OCI-LY7 (cell line): Measurements from ENCODE around the gene IRF2BP1. TPM values are rescaled to one million over a fixed set of nuclear protein-coding genes. Genes with fewer than 3 reads are reported as not detected.
A peak's percentile ranks its signal among the peaks of the same experiment; 100 is the strongest.

Experiments used
- BruUV-seq: library from RNA; stranded (reverse); fragments of 400-500 nt; replicated peaks from 2 replicates; lab custom pipeline; 2021; lab: Mats Ljungman, UMichigan
- CTCF ChIA-PET: fragments of 300-600 bp; sonication (Branson Sonifier 250); formaldehyde crosslinking; loops from one replicate; lab custom pipeline; 2022; ENCODE audit warnings: antibody characterized with exemption; ENCODE audit not compliant: unreplicated experiment; lab: Charles Lee
- POLR2A ChIA-PET: fragments of 300-600 bp; sonication (Branson Sonifier 250); formaldehyde crosslinking; loops from one replicate; lab custom pipeline; 2022; ENCODE audit warnings: antibody characterized with exemption; lab: Charles Lee
- DNase-seq: peaks from one replicate; pipeline ENCODE4 v3.0.0-alpha.2; 2015; ENCODE audit warnings: low spot score
- H2AFZ ChIP-seq: fragments of 200-600 bp; sonication (generic), shearing (Covaris generic); 2 replicates; pipeline ENCODE4 v1.6.1; 2014; ENCODE audit warnings: mild to moderate bottlenecking, antibody characterized with exemption, low read length, moderate library complexity
- H3K27ac ChIP-seq: fragments of 200-600 bp; sonication (generic); 2 replicates; pipeline ENCODE4 v1.5.1; 2014; ENCODE audit warnings: mixed run types, low read depth, mild to moderate bottlenecking, moderate library complexity, low read length, inconsistent platforms; ENCODE audit not compliant: poor library complexity, severe bottlenecking
- H3K36me3 ChIP-seq: fragments of 200-600 bp; sonication (generic); 2 replicates; pipeline ENCODE4 v1.6.1; 2014; ENCODE audit warnings: mild to moderate bottlenecking, antibody characterized with exemption, low read length, moderate library complexity, mixed read lengths; ENCODE audit not compliant: insufficient read depth
- H3K4me1 ChIP-seq: fragments of 200-600 bp; sonication (generic); 2 replicates; pipeline ENCODE4 v1.5.1; 2014; ENCODE audit warnings: mild to moderate bottlenecking, low read length; ENCODE audit not compliant: insufficient read depth, poor library complexity, severe bottlenecking
- H3K4me2 ChIP-seq: fragments of 200-600 bp; sonication (generic); 2 replicates; pipeline ENCODE4 v1.6.1; 2014; ENCODE audit warnings: mild to moderate bottlenecking, low read length
- H3K4me3 ChIP-seq: fragments of 200-600 bp; sonication (generic); 2 replicates; pipeline ENCODE4 v1.5.1; 2014; ENCODE audit warnings: mild to moderate bottlenecking, low read depth, low read length; ENCODE audit not compliant: poor library complexity, severe bottlenecking
- H3K79me2 ChIP-seq: fragments of 200-600 bp; sonication (generic); 2 replicates; pipeline ENCODE4 v1.6.1; 2016; ENCODE audit warnings: low read depth, mild to moderate bottlenecking, low read length, moderate library complexity, mixed read lengths; ENCODE audit not compliant: insufficient read depth
- H3K9me2 ChIP-seq: fragments of 200-600 bp; sonication (generic); 2 replicates; pipeline ENCODE4 v1.6.1; 2016; ENCODE audit warnings: mild to moderate bottlenecking, low read length, mixed read lengths; ENCODE audit not compliant: insufficient read depth
- H3K9me3 ChIP-seq: fragments of 200-600 bp; sonication (generic); 2 replicates; pipeline ENCODE4 v1.6.1; 2014; ENCODE audit warnings: mild to moderate bottlenecking, mixed run types, low read length, mixed read lengths
- H4K20me1 ChIP-seq: fragments of 200-600 bp; sonication (generic); 2 replicates; pipeline ENCODE4 v1.6.1; 2014; ENCODE audit warnings: mild to moderate bottlenecking, antibody characterized with exemption, low read length, moderate library complexity, mixed read lengths; ENCODE audit not compliant: insufficient read depth
- CTCF ChIP-seq: fragments of 200-600 bp; sonication (generic); conservative IDR thresholded peaks from 2 replicates; pipeline ENCODE4 v1.5.1; 2014; ENCODE audit warnings: mild to moderate bottlenecking, antibody characterized with exemption, low read length, moderate library complexity, mixed read lengths
- EZH2phosphoT487 ChIP-seq: fragments of 200-600 bp; sonication (generic); IDR thresholded peaks from 2 replicates; pipeline ENCODE4 v1.6.1; 2018; ENCODE audit warnings: low read depth, borderline replicate concordance, mild to moderate bottlenecking, mixed run types, antibody characterized with exemption, low read length, moderate library complexity, mixed read lengths
- intact Hi-C: fragments of 100-400 bp; cut with micrococcal nuclease; formaldehyde crosslinking; loops from one replicate; pipeline ENCODE4 v1.10.0; 2022; ENCODE audit not compliant: unreplicated experiment
- total RNA-seq, 2 experiments: library from RNA; depleted of rRNA in 1 of 2; stranded (reverse); fragments of >200 nt in 1 of 2; shearing (Covaris generic) in 1 of 2; gene quantifications; 2 replicates each; pipeline ENCODE4 v1.2.3, GENCODE V29; 2014 to 2022

Gene IRF2BP1
- total RNA-seq, 2 experiments from 2014 or later: 25.4 to 53.5 TPM

GRCh38 chr19:45913874-45914830 lies 28.2 kb upstream of the IRF2BP1 start, which contains the start of gene NANOS2:
Gene NANOS2, minus strand, starts transcription at chr19:45914778. Its CDS starts 85 bp downstream, at chr19:45914693.
- no peak within 1 kb of the TSS for H3K27ac ChIP-seq
- H3K36me3 ChIP-seq: no peaks in the 10 kb centered on the region
- H3K9me2 ChIP-seq: no peaks in the 10 kb centered on the region
- no peaks in the 10 kb centered on the region for H3K79me2 ChIP-seq
- H3K4me2 ChIP-seq: no peak within 1 kb of the TSS
- no peaks in the 10 kb centered on the region for H3K4me1 ChIP-seq
- intact Hi-C loops: no loop called here
- no peak within 1 kb of the TSS for H2AFZ ChIP-seq
- TF ChIP-seq CTCF (peak; percentile 63), EZH2phosphoT487 (no peak)
- ChIA-PET CTCF (no interaction called here), POLR2A (no interaction called here)
- no peaks in the 10 kb centered on the region for H3K9me3 ChIP-seq
- peak; percentile 29 for DNase-seq
- no TSS peak for BruUV-seq
- no peaks in the 10 kb centered on the region for H4K20me1 ChIP-seq
- H3K4me3 ChIP-seq: no peak within 1 kb of the TSS

- no peak overlapping the region for H3K4me3 ChIP-seq
- CTCF ChIA-PET: no interaction called here
- no peaks in the 10 kb centered on the region for H3K4me1 ChIP-seq
- intact Hi-C loops: no loop called here
- no peaks in the 10 kb centered on the region for H3K9me3 ChIP-seq
- POLR2A ChIA-PET: no interaction called here
- H3K4me2 ChIP-seq: no peak overlapping the region
- BruUV-seq: no TSS peak
- H3K9me2 ChIP-seq: no peaks in the 10 kb centered on the region
- no peak for TF ChIP-seq EZH2phosphoT487
- TF ChIP-seq CTCF: no peak
- DNase-seq: no peak
- H3K27ac ChIP-seq: no peak overlapping the region
- no peak overlapping the region for H2AFZ ChIP-seq
- no peaks in the 10 kb centered on the region for H4K20me1 ChIP-seq
- no peaks in the 10 kb centered on the region for H3K79me2 ChIP-seq
- H3K36me3 ChIP-seq: no peaks in the 10 kb centered on the region
These were observed 25.4 kb upstream of the IRF2BP1 start for GRCh38 chr19:45911291-45911690.

- BruUV-seq: no TSS peak
- no peaks in the 10 kb centered on the region for H4K20me1 ChIP-seq
- H3K9me2 ChIP-seq: no peaks in the 10 kb centered on the region
These were observed 23.0 kb upstream of the IRF2BP1 start for GRCh38 chr19:45908956-45909355.

More at GRCh38 chr19:45908956-45909355, 23.0 kb upstream of the IRF2BP1 start:
- no peaks in the 10 kb centered on the region for H3K79me2 ChIP-seq
- H3K4me2 ChIP-seq: no peak overlapping the region
- no peaks in the 10 kb centered on the region for H3K4me1 ChIP-seq
- ChIA-PET CTCF (no interaction called here), POLR2A (interaction anchor here (0.5 kb wide), 1 partner anchor 1666 kb away, joined by 6 read pairs; no protein-coding TSS in a partner anchor)
- H3K9me3 ChIP-seq: no peaks in the 10 kb centered on the region
- no peak overlapping the region for H2AFZ ChIP-seq
- intact Hi-C loops: no loop called here
- no peaks in the 10 kb centered on the region for H3K36me3 ChIP-seq
- H3K4me3 ChIP-seq: no peak overlapping the region
- TF ChIP-seq EZH2phosphoT487 (no peak), CTCF (no peak)
- DNase-seq: no peak
- H3K27ac ChIP-seq: no peak overlapping the region
